ENCODE data around the gene ACAP3.
A peak's percentile ranks its signal among the peaks of the same experiment; 100 is the strongest.

ACAP3 gene

GRCh38 chr1:1300352-1300739 is 7.4 kb downstream of the ACAP3 start:
- TF ChIP-seq PPARA (CRISPR knock-in tag; IDR thresholded peaks at IDR 0.05; ENCODE audit: borderline replicate concordance) (no peak), ZC3H10 (CRISPR knock-in tag; IDR thresholded peaks at IDR 0.05) (no peak)
- no peak for ATAC-seq

- no peak for TF ChIP-seq TSHZ2 (CRISPR knock-in tag; IDR thresholded peaks at IDR 0.05)
- no peak for TF ChIP-seq SNAI2 (CRISPR knock-in tag; IDR thresholded peaks at IDR 0.05)
- no peak for ATAC-seq
These were observed 7.9 kb downstream of the ACAP3 start for GRCh38 chr1:1299686-1300351.

GRCh38 chr1:1298861-1299685 is 8.7 kb downstream of the ACAP3 start:
- TF ChIP-seq POU6F1 (CRISPR knock-in tag; IDR thresholded peaks at IDR 0.05; ENCODE audit: borderline replicate concordance, low read depth) (no peak), PPARA (CRISPR knock-in tag; IDR thresholded peaks at IDR 0.05; ENCODE audit: borderline replicate concordance) (no peak), CSRNP3 (CRISPR knock-in tag; IDR thresholded peaks at IDR 0.05) (no peak), ZNF565 (CRISPR knock-in tag; conservative IDR thresholded peaks at IDR 0.05; ENCODE audit: low read depth) (no peak), ARNTL (CRISPR knock-in tag; IDR thresholded peaks at IDR 0.05; ENCODE audit: borderline replicate concordance, low read depth) (no peak), SNAI2 (CRISPR knock-in tag; IDR thresholded peaks at IDR 0.05) (no peak), ISL1 (CRISPR knock-in tag; IDR thresholded peaks at IDR 0.05) (no peak), BACH2 (CRISPR knock-in tag; IDR thresholded peaks at IDR 0.05; ENCODE audit: borderline replicate concordance) (no peak), CSDC2 (CRISPR knock-in tag; IDR thresholded peaks at IDR 0.05) (no peak), ESRRG (CRISPR knock-in tag; IDR thresholded peaks at IDR 0.05) (no peak), CREB5 (CRISPR knock-in tag; IDR thresholded peaks at IDR 0.05; ENCODE audit: low read depth) (no peak), GLIS3 (CRISPR knock-in tag; IDR thresholded peaks at IDR 0.05) (no peak), ZFP30 (CRISPR knock-in tag; IDR thresholded peaks at IDR 0.05) (no peak), RARB (CRISPR knock-in tag; IDR thresholded peaks at IDR 0.05) (no peak), PATZ1 (CRISPR knock-in tag; IDR thresholded peaks at IDR 0.05; ENCODE audit: borderline replicate concordance) (no peak), TCF4 (CRISPR knock-in tag; IDR thresholded peaks at IDR 0.05; ENCODE audit: borderline replicate concordance) (no peak), ZFP3 (CRISPR knock-in tag; IDR thresholded peaks at IDR 0.05) (no peak), TOX (CRISPR knock-in tag; IDR thresholded peaks at IDR 0.05; ENCODE audit: borderline replicate concordance) (no peak), TSHZ2 (CRISPR knock-in tag; IDR thresholded peaks at IDR 0.05) (no peak)
- ATAC-seq, result 0 out of 3 replicates have a peak, but pooled peaks have one; percentile 11
